PC-9 (cell line): ENCODE results near the gene HAND1. TPM values are rescaled to one million over a fixed set of nuclear protein-coding genes. Genes with fewer than 3 reads are reported as not detected.

Source experiments
- BruUV-seq: library from RNA; stranded (reverse); fragments of 400-500 nt; replicated peaks from 2 replicates; lab custom pipeline; 2021; lab: Mats Ljungman, UMichigan
- CTCF ChIA-PET: fragments of 300-600 bp; sonication (Branson Sonifier 250); formaldehyde crosslinking; loops from one replicate; lab custom pipeline; 2022; ENCODE audit warnings: antibody characterized with exemption; lab: Charles Lee
- POLR2A ChIA-PET: fragments of 300-600 bp; sonication (Branson Sonifier 250); formaldehyde crosslinking; loops from one replicate; lab custom pipeline; 2022; ENCODE audit warnings: antibody characterized with exemption; ENCODE audit not compliant: unreplicated experiment; lab: Charles Lee
- DNase-seq, 2 experiments: peaks; one replicate each; pipeline versions ENCODE4 v3.0.0 to v3.0.0-alpha.2; 2015 to 2022; ENCODE audit warnings: mixed read lengths in 1 of 2
- H2AFZ ChIP-seq: fragments of 200-600 bp; sonication (generic); 2 replicates; pipeline ENCODE4 v1.8.1; 2017; ENCODE audit warnings: antibody characterized with exemption
- H3F3A ChIP-seq: fragments of 200-600 bp; sonication (generic); 2 replicates; pipeline ENCODE4 v1.8.1; 2017; ENCODE audit warnings: antibody characterized with exemption, mild to moderate bottlenecking, low read depth; ENCODE audit not compliant: insufficient read depth
- H3K27ac ChIP-seq: fragments of 200-600 bp; sonication (generic); 2 replicates; pipeline ENCODE4 v1.6.1; 2016; ENCODE audit warnings: mixed run types
- H3K27me3 ChIP-seq: fragments of 200-600 bp; sonication (generic); 2 replicates; pipeline ENCODE4 v1.6.1; 2016; ENCODE audit warnings: low read depth, mixed run types; ENCODE audit not compliant: insufficient read depth
- H3K36me3 ChIP-seq: fragments of 200-600 bp; sonication (generic); 2 replicates; pipeline ENCODE4 v1.6.1; 2016; ENCODE audit warnings: low read depth, mixed run types
- H3K4me1 ChIP-seq: fragments of 200-600 bp; sonication (generic); replicated peaks from 2 replicates; pipeline ENCODE4 v1.6.1; 2016; ENCODE audit warnings: mixed run types; ENCODE audit not compliant: insufficient read depth
- H3K4me2 ChIP-seq: fragments of 200-600 bp; sonication (generic); 2 replicates; pipeline ENCODE4 v1.6.1; 2017; ENCODE audit warnings: mixed run types
- H3K4me3 ChIP-seq: fragments of 200-600 bp; sonication (generic); 2 replicates; pipeline ENCODE4 v1.6.1; 2016; ENCODE audit warnings: mixed run types
- H3K79me2 ChIP-seq: fragments of 200-600 bp; sonication (generic); 2 replicates; pipeline ENCODE4 v1.6.1; 2017; ENCODE audit warnings: low read depth, mixed run types
- H3K9me2 ChIP-seq: fragments of 200-600 bp; sonication (generic); 2 replicates; pipeline ENCODE4 v1.8.1; 2017; ENCODE audit warnings: mild to moderate bottlenecking; ENCODE audit not compliant: insufficient read depth
- H3K9me3 ChIP-seq: fragments of 200-600 bp; sonication (generic); 2 replicates; pipeline ENCODE4 v1.8.1; 2016; ENCODE audit warnings: low read depth; ENCODE audit not compliant: insufficient read depth
- H4K20me1 ChIP-seq: fragments of 200-600 bp; sonication (generic); 2 replicates; pipeline ENCODE4 v1.8.1; 2017; ENCODE audit not compliant: insufficient read depth
- EZH2 ChIP-seq: fragments of 200-600 bp; sonication (generic); IDR thresholded peaks from 2 replicates; pipeline ENCODE4 v1.8.0; 2017; ENCODE audit warnings: antibody characterized with exemption, low read depth
- intact Hi-C: fragments of 100-400 bp; cut with micrococcal nuclease; formaldehyde crosslinking; loops from one replicate; pipeline ENCODE4 v1.10.0; 2022; ENCODE audit not compliant: unreplicated experiment
- total RNA-seq: library from RNA; stranded (reverse); gene quantifications from 2 replicates; pipeline ENCODE4 v1.2.3, GENCODE V29; 2021
- TF ChIP-seq, protein P1 (sequence below): fragments of 200-600 bp; sonication (generic); conservative IDR thresholded peaks from 2 replicates; pipeline ENCODE4 v1.6.1; 2017; ENCODE audit warnings: mixed run types, antibody characterized with exemption, mild to moderate bottlenecking, moderate library complexity

Gene HAND1
- total RNA-seq, 1 experiment from 2014 or later, result not detected

- H3K27ac ChIP-seq, result no peak overlapping the region
- no peaks in the 10 kb centered on the region for H3K79me2 ChIP-seq
- POLR2A ChIA-PET, result interaction anchor here (0.7 kb wide), 1 partner anchor 11 kb away, joined by 3 read pairs; no protein-coding TSS in a partner anchor
- CTCF ChIA-PET, result no interaction called here
- no peak for DNase-seq
- no peaks in the 10 kb centered on the region for H3K9me2 ChIP-seq
- H3K4me2 ChIP-seq, result no peak overlapping the region
- no peak overlapping the region for H3K4me3 ChIP-seq
- H2AFZ ChIP-seq, result no peak overlapping the region
- H3K27me3 ChIP-seq, result peaks cover 47% of the 10 kb centered on the region
- intact Hi-C loops, result no loop called here
- no peaks in the 10 kb centered on the region for H3F3A ChIP-seq
- H3K9me3 ChIP-seq, result no peaks in the 10 kb centered on the region
- no peaks in the 10 kb centered on the region for H3K36me3 ChIP-seq
- BruUV-seq, result no TSS peak
- H3K4me1 ChIP-seq, result no peaks in the 10 kb centered on the region
- TF ChIP-seq, protein P1, sequence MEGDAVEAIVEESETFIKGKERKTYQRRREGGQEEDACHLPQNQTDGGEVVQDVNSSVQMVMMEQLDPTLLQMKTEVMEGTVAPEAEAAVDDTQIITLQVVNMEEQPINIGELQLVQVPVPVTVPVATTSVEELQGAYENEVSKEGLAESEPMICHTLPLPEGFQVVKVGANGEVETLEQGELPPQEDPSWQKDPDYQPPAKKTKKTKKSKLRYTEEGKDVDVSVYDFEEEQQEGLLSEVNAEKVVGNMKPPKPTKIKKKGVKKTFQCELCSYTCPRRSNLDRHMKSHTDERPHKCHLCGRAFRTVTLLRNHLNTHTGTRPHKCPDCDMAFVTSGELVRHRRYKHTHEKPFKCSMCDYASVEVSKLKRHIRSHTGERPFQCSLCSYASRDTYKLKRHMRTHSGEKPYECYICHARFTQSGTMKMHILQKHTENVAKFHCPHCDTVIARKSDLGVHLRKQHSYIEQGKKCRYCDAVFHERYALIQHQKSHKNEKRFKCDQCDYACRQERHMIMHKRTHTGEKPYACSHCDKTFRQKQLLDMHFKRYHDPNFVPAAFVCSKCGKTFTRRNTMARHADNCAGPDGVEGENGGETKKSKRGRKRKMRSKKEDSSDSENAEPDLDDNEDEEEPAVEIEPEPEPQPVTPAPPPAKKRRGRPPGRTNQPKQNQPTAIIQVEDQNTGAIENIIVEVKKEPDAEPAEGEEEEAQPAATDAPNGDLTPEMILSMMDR, result no peak
- TF ChIP-seq EZH2, result no peak
- no peaks in the 10 kb centered on the region for H4K20me1 ChIP-seq
Observed at GRCh38 chr5:154487541-154487940, 9.5 kb upstream of the HAND1 start.

- BruUV-seq, result no TSS peak
- Histone ChIP-seq H3K27ac (no peak overlapping the region), H3K79me2 (no peaks in the 10 kb centered on the region), H3K9me2 (no peaks in the 10 kb centered on the region), H3K4me2 (no peak overlapping the region), H3K4me1 (no peaks in the 10 kb centered on the region), H4K20me1 (no peaks in the 10 kb centered on the region), H3F3A (no peaks in the 10 kb centered on the region), H3K9me3 (no peaks in the 10 kb centered on the region), H3K4me3 (no peak overlapping the region), H2AFZ (no peak overlapping the region), H3K27me3 (peaks cover 53% of the 10 kb centered on the region), H3K36me3 (no peaks in the 10 kb centered on the region)
- ChIA-PET CTCF (no interaction called here), POLR2A (interaction anchor here (0.7 kb wide), 1 partner anchor 27 kb away, joined by 6 read pairs; no protein-coding TSS in a partner anchor)
- TF ChIP-seq, protein P1, result no peak
- TF ChIP-seq EZH2, result no peak
- intact Hi-C loops, result no loop called here
- no peak for DNase-seq
Observed at GRCh38 chr5:154486427-154486866, 8.4 kb upstream of the HAND1 start.

DNA sequence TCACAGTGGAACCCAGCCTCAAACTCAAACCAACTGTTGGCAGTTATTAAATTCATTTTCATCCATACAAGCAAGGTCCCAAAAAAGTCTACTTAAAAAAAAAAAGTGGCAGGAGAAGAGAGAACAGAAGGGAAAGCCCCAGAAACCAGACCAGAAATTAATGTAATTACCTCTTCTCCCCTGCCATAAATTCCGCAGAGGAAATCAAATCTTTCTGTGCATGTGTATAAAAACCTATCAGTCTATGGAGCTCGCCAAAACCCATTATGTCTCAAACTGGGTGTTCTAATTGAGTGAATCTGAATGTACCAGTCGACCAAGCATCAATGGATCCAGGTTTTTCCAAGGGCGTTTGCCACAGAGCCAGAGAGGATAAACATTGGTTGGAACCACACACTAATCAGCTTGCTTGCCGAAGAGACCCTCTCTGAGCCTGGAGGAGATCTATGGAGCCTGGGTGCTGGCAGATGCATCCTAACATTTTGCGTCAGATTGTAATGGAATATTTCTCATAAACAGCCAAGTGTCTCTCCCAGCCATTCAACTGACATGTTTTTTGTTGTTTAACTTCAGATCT, 7.9 kb upstream of the HAND1 start:
- Histone ChIP-seq H3F3A (no peaks in the 10 kb centered on the region), H3K27me3 (peaks cover 58% of the 10 kb centered on the region), H4K20me1 (no peaks in the 10 kb centered on the region), H3K9me2 (no peaks in the 10 kb centered on the region), H3K4me2 (no peak overlapping the region), H3K9me3 (no peaks in the 10 kb centered on the region), H3K36me3 (no peaks in the 10 kb centered on the region), H3K4me3 (no peak overlapping the region), H3K27ac (no peak overlapping the region), H2AFZ (no peak overlapping the region), H3K4me1 (no peaks in the 10 kb centered on the region), H3K79me2 (no peaks in the 10 kb centered on the region)
- no peak for TF ChIP-seq EZH2
- TF ChIP-seq, protein P1, result no peak
- POLR2A ChIA-PET, result no interaction called here
- no TSS peak for BruUV-seq
- CTCF ChIA-PET, result no interaction called here
- DNase-seq, result no peak
- intact Hi-C loops, result no loop called here
